A549 (cell line): ENCODE measurements around the gene AHNAK2.

Source experiments
- CEBPB ChIP-seq, 2 experiments: fragments of >200 bp in 1 of 2; sonication (Bioruptor Twin) in 1 of 2; formaldehyde crosslinking in 1 of 2; IDR thresholded peaks; 2 replicates each; pipeline ENCODE4 v1.6.1; 2012 to 2016
- CTCF ChIP-seq: fragments of >200 bp; sonication (Bioruptor Twin); formaldehyde crosslinking; IDR thresholded peaks from 3 replicates; pipeline ENCODE4 v1.5.1; 2016
- HDAC2 ChIP-seq: fragments of 200-600 bp; sonication (generic); IDR thresholded peaks from 2 replicates; pipeline ENCODE4 v1.6.1; 2016
- HES2 ChIP-seq: fragments of >200 bp; sonication (Bioruptor Twin); formaldehyde crosslinking; IDR thresholded peaks from 2 replicates; pipeline ENCODE4 v1.6.1; 2016
- KDM1A ChIP-seq: fragments of 200-600 bp; sonication (generic); IDR thresholded peaks from 2 replicates; pipeline ENCODE4 v1.6.1; 2016; ENCODE audit warnings: low read depth, mild to moderate bottlenecking
- MAX ChIP-seq: IDR thresholded peaks from 2 replicates; pipeline ENCODE4 v1.6.1; 2012
- MAZ ChIP-seq: fragments of 150-350 bp; IDR thresholded peaks from 2 replicates; pipeline ENCODE4 v1.6.1; 2014; ENCODE audit warnings: antibody characterized with exemption, low read depth, low read length, borderline replicate concordance
- MYC ChIP-seq: IDR thresholded peaks from 2 replicates; pipeline ENCODE4 v1.6.1; 2012; ENCODE audit warnings: mild to moderate bottlenecking, inconsistent platforms, low read length, improper control_type of control experiment, borderline replicate concordance
- PBX3 ChIP-seq: IDR thresholded peaks from 2 replicates; pipeline ENCODE4 v1.6.1; 2012
- POLR2A ChIP-seq: IDR thresholded peaks from 2 replicates; pipeline ENCODE4 v1.6.1; 2012; ENCODE audit warnings: mild to moderate bottlenecking, low read length
- POLR2AphosphoS2 ChIP-seq: conservative IDR thresholded peaks from 2 replicates; pipeline ENCODE4 v1.6.1; 2012; ENCODE audit warnings: low read length, improper control_type of control experiment, inconsistent platforms
- RCOR1 ChIP-seq: fragments of 150-350 bp; IDR thresholded peaks from 2 replicates; pipeline ENCODE4 v1.6.1; 2014; ENCODE audit warnings: antibody characterized with exemption, low read length, low read depth
- SREBF2 ChIP-seq: fragments of 450-650 bp; IDR thresholded peaks from 2 replicates; pipeline ENCODE4 v1.6.1; 2014; ENCODE audit warnings: mild to moderate bottlenecking, moderate library complexity
- ZNF302 ChIP-seq: fragments of 250-450 bp; sonication (Bioruptor Pico); IDR thresholded peaks from 2 replicates; pipeline ENCODE4 v1.9.0; 2021; ENCODE audit warnings: inconsistent platforms, mild to moderate bottlenecking, moderate library complexity

GRCh38 chr14:104991896-104992230 is 13.7 kb upstream of the AHNAK2 start:
- TF ChIP-seq RCOR1 (no peak), POLR2A (no peak), CTCF (no peak), SREBF2 (no peak), ZNF302 (no peak), HES2 (no peak), MYC (no peak), HDAC2 (no peak), PBX3 (no peak), MAZ (no peak), CEBPB (IDR thresholded peaks at IDR 0.05) (no peak), POLR2AphosphoS2 (no peak), KDM1A (no peak), MAX (no peak)
